Measurements from ENCODE around the gene ATOH8.

ATOH8 gene

GRCh38 chr2:85794491-85795121 is 40.8 kb downstream of the ATOH8 start:
- no peak for DNase-seq (ENCODE audit: low read depth, low spot score)
- no peak overlapping the region for H3K4me3 ChIP-seq (ENCODE audit: low read depth, low read length)
- CTCF ChIA-PET = interaction anchor here (0.8 to 2.5 kb wide), 7 partner anchors 10 to 65 kb away, joined by 3 to 20 read pairs (median 5); no protein-coding TSS in a partner anchor
- no peak for TF ChIP-seq CTCF (IDR thresholded peaks at IDR 0.05; ENCODE audit: insufficient read depth, low read length, missing control alignments)
- POLR2A ChIA-PET = interaction anchor here (1.0 kb wide), 1 partner anchor 22 kb away, joined by 3 read pairs; no protein-coding TSS in a partner anchor

GRCh38 chr2:85795331-85796045 is 41.7 kb downstream of the ATOH8 start:
- DNase-seq (ENCODE audit: low read depth, low spot score) = no peak
- TF ChIP-seq CTCF (IDR thresholded peaks at IDR 0.05; ENCODE audit: insufficient read depth, low read length, missing control alignments) = no peak
- CTCF ChIA-PET = interaction anchor here (1.2 to 2.5 kb wide), 6 partner anchors 9 to 66 kb away, joined by 3 to 20 read pairs (median 6); no protein-coding TSS in a partner anchor
- POLR2A ChIA-PET = interaction anchor here (1.0 kb wide), 1 partner anchor 23 kb away, joined by 3 read pairs; no protein-coding TSS in a partner anchor
- no peak overlapping the region for H3K4me3 ChIP-seq (ENCODE audit: low read depth, low read length)

- DNase-seq (ENCODE audit: low read depth, low spot score) = no peak
- POLR2A ChIA-PET = no interaction called here
- no peak for TF ChIP-seq CTCF (IDR thresholded peaks at IDR 0.05; ENCODE audit: insufficient read depth, low read length, missing control alignments)
- CTCF ChIA-PET = interaction anchor here (1.3 to 2.5 kb wide), 4 partner anchors 8 to 45 kb away, joined by 3 to 20 read pairs (median 9); no protein-coding TSS in a partner anchor
- no peak overlapping the region for H3K4me3 ChIP-seq (ENCODE audit: low read depth, low read length)
Measured at GRCh38 chr2:85796046-85796340, 42.2 kb downstream of the ATOH8 start.

GRCh38 chr2:85796341-85797262 is 42.8 kb downstream of the ATOH8 start:
- POLR2A ChIA-PET = no interaction called here
- DNase-seq (ENCODE audit: low read depth, low spot score) = no peak
- no peak for TF ChIP-seq CTCF (IDR thresholded peaks at IDR 0.05; ENCODE audit: insufficient read depth, low read length, missing control alignments)
- CTCF ChIA-PET = interaction anchor here (0.7 to 2.5 kb wide), 11 partner anchors 8 to 161 kb away, joined by 3 to 20 read pairs (median 4); no protein-coding TSS in a partner anchor
- H3K4me3 ChIP-seq (ENCODE audit: low read depth, low read length) = no peak overlapping the region

- no peak for TF ChIP-seq CTCF (IDR thresholded peaks at IDR 0.05; ENCODE audit: insufficient read depth, low read length, missing control alignments)
- no peak for DNase-seq (ENCODE audit: low read depth, low spot score)
- ChIA-PET POLR2A (no interaction called here), CTCF (interaction anchor here (0.7 to 1.8 kb wide), 11 partner anchors 9 to 161 kb away, joined by 3 to 14 read pairs (median 4); no protein-coding TSS in a partner anchor)
- H3K4me3 ChIP-seq (ENCODE audit: low read depth, low read length) = no peak overlapping the region
Measured at GRCh38 chr2:85797263-85797660, 43.5 kb downstream of the ATOH8 start.

Measured in AG04449 (cell line).